ENCODE measurements around the gene GALNTL6. TPM values are rescaled to one million over a fixed set of nuclear protein-coding genes. Genes with fewer than 3 reads are reported as not detected.

GALNTL6 gene
- total RNA-seq, 2 experiments from 2014 or later, result not detected

GRCh38 chr4:172578712-172579111 is 765.5 kb downstream of the GALNTL6 start:
- Mint-ChIP-seq H3K27ac (no peak overlapping the region), H3K27me3 (no peaks in the 10 kb centered on the region), H3K4me3 (no peak overlapping the region), H3K9me3 (no peaks in the 10 kb centered on the region), H3K4me1 (peaks cover 3% of the 10 kb centered on the region), H3K36me3 (no peaks in the 10 kb centered on the region)
- no peak for DNase-seq

- Mint-ChIP-seq H3K9me3 (no peaks in the 10 kb centered on the region), H3K36me3 (no peaks in the 10 kb centered on the region), H3K27me3 (no peaks in the 10 kb centered on the region), H3K4me1 (no peaks in the 10 kb centered on the region), H3K27ac (no peak overlapping the region), H3K4me3 (no peak overlapping the region)
- DNase-seq, result no peak
These were observed 771.6 kb downstream of the GALNTL6 start for GRCh38 chr4:172584816-172585215.

- Mint-ChIP-seq H3K27me3 (no peaks in the 10 kb centered on the region), H3K4me3 (no peak overlapping the region), H3K36me3 (no peaks in the 10 kb centered on the region), H3K27ac (no peak overlapping the region), H3K4me1 (no peaks in the 10 kb centered on the region), H3K9me3 (no peaks in the 10 kb centered on the region)
- no peak for DNase-seq
These were observed 783.0 kb downstream of the GALNTL6 start for GRCh38 chr4:172596206-172596605.

GRCh38 chr4:172599554-172599953 is 786.4 kb downstream of the GALNTL6 start:
- Mint-ChIP-seq H3K4me1 (no peaks in the 10 kb centered on the region), H3K27me3 (no peaks in the 10 kb centered on the region)

GRCh38 chr4:172601195-172601594 is 788.0 kb downstream of the GALNTL6 start:
- H3K4me3 Mint-ChIP-seq, result no peak overlapping the region
- no peaks in the 10 kb centered on the region for H3K36me3 Mint-ChIP-seq
- H3K27me3 Mint-ChIP-seq, result no peaks in the 10 kb centered on the region
- no peaks in the 10 kb centered on the region for H3K9me3 Mint-ChIP-seq
- H3K4me1 Mint-ChIP-seq, result no peaks in the 10 kb centered on the region
- no peak for DNase-seq
- no peak overlapping the region for H3K27ac Mint-ChIP-seq

More at GRCh38 chr4:172599554-172599953, 786.4 kb downstream of the GALNTL6 start:
- DNase-seq, result no peak
- H3K36me3 Mint-ChIP-seq, result no peaks in the 10 kb centered on the region
- no peaks in the 10 kb centered on the region for H3K9me3 Mint-ChIP-seq
- no peak overlapping the region for H3K4me3 Mint-ChIP-seq
- H3K27ac Mint-ChIP-seq, result no peak overlapping the region

GRCh38 chr4:172619218-172619617 is 806.0 kb downstream of the GALNTL6 start:
- H3K4me3 Mint-ChIP-seq, result no peak overlapping the region
- no peaks in the 10 kb centered on the region for H3K9me3 Mint-ChIP-seq
- no peaks in the 10 kb centered on the region for H3K27me3 Mint-ChIP-seq
- no peaks in the 10 kb centered on the region for H3K36me3 Mint-ChIP-seq
- H3K27ac Mint-ChIP-seq, result no peak overlapping the region
- no peaks in the 10 kb centered on the region for H3K4me1 Mint-ChIP-seq
- DNase-seq, result no peak

GRCh38 chr4:172619798-172620197 is 806.6 kb downstream of the GALNTL6 start:
- Mint-ChIP-seq H3K27ac (no peak overlapping the region), H3K27me3 (no peaks in the 10 kb centered on the region), H3K4me1 (no peaks in the 10 kb centered on the region), H3K36me3 (no peaks in the 10 kb centered on the region), H3K9me3 (no peaks in the 10 kb centered on the region), H3K4me3 (no peak overlapping the region)
- DNase-seq, result no peak

GRCh38 chr4:172628263-172628662 is 815.1 kb downstream of the GALNTL6 start:
- H3K27me3 Mint-ChIP-seq, result no peaks in the 10 kb centered on the region
- H3K36me3 Mint-ChIP-seq, result no peaks in the 10 kb centered on the region
- peaks cover 6% of the 10 kb centered on the region for H3K9me3 Mint-ChIP-seq
- DNase-seq, result no peak
- H3K27ac Mint-ChIP-seq, result no peak overlapping the region
- no peak overlapping the region for H3K4me3 Mint-ChIP-seq
- H3K4me1 Mint-ChIP-seq, result no peaks in the 10 kb centered on the region

- no peak for DNase-seq
- Mint-ChIP-seq H3K4me1 (no peaks in the 10 kb centered on the region), H3K27ac (no peak overlapping the region), H3K4me3 (no peak overlapping the region), H3K9me3 (peaks cover 3% of the 10 kb centered on the region), H3K27me3 (no peaks in the 10 kb centered on the region), H3K36me3 (no peaks in the 10 kb centered on the region)
These were observed 817.1 kb downstream of the GALNTL6 start for GRCh38 chr4:172630280-172630679.

GRCh38 chr4:172631832-172632231 is 818.6 kb downstream of the GALNTL6 start:
- no peak for DNase-seq
- no peaks in the 10 kb centered on the region for H3K4me1 Mint-ChIP-seq
- H3K27me3 Mint-ChIP-seq, result no peaks in the 10 kb centered on the region
- no peaks in the 10 kb centered on the region for H3K36me3 Mint-ChIP-seq
- no peak overlapping the region for H3K4me3 Mint-ChIP-seq
- peaks cover 2% of the 10 kb centered on the region for H3K9me3 Mint-ChIP-seq
- H3K27ac Mint-ChIP-seq, result no peak overlapping the region

- no peaks in the 10 kb centered on the region for H3K4me1 Mint-ChIP-seq
- no peak for DNase-seq
- H3K4me3 Mint-ChIP-seq, result no peak overlapping the region
- no peaks in the 10 kb centered on the region for H3K27me3 Mint-ChIP-seq
- H3K9me3 Mint-ChIP-seq, result peaks cover 2% of the 10 kb centered on the region
- no peak overlapping the region for H3K27ac Mint-ChIP-seq
- H3K36me3 Mint-ChIP-seq, result no peaks in the 10 kb centered on the region
These were observed 835.3 kb downstream of the GALNTL6 start for GRCh38 chr4:172648471-172648870.

- Mint-ChIP-seq H3K27ac (no peak overlapping the region), H3K36me3 (no peaks in the 10 kb centered on the region), H3K4me3 (no peak overlapping the region), H3K27me3 (no peaks in the 10 kb centered on the region), H3K9me3 (peaks cover 2% of the 10 kb centered on the region), H3K4me1 (no peaks in the 10 kb centered on the region)
- no peak for DNase-seq
These were observed 835.9 kb downstream of the GALNTL6 start for GRCh38 chr4:172649143-172649542.

- no peaks in the 10 kb centered on the region for H3K36me3 Mint-ChIP-seq
- H3K27ac Mint-ChIP-seq, result no peak overlapping the region
- H3K4me1 Mint-ChIP-seq, result no peaks in the 10 kb centered on the region
- no peak overlapping the region for H3K4me3 Mint-ChIP-seq
- DNase-seq, result no peak
- no peaks in the 10 kb centered on the region for H3K27me3 Mint-ChIP-seq
- peaks cover 2% of the 10 kb centered on the region for H3K9me3 Mint-ChIP-seq
These were observed 837.7 kb downstream of the GALNTL6 start for GRCh38 chr4:172650758-172651530.

- H3K4me1 Mint-ChIP-seq, result no peaks in the 10 kb centered on the region
- no peak overlapping the region for H3K27ac Mint-ChIP-seq
- peaks cover 2% of the 10 kb centered on the region for H3K9me3 Mint-ChIP-seq
- no peak for DNase-seq
- H3K36me3 Mint-ChIP-seq, result no peaks in the 10 kb centered on the region
- no peak overlapping the region for H3K4me3 Mint-ChIP-seq
- no peaks in the 10 kb centered on the region for H3K27me3 Mint-ChIP-seq
These were observed 838.8 kb downstream of the GALNTL6 start for GRCh38 chr4:172651961-172652360.

- no peaks in the 10 kb centered on the region for H3K36me3 Mint-ChIP-seq
- no peaks in the 10 kb centered on the region for H3K4me1 Mint-ChIP-seq
- no peak overlapping the region for H3K4me3 Mint-ChIP-seq
- DNase-seq, result no peak
- no peaks in the 10 kb centered on the region for H3K27me3 Mint-ChIP-seq
- H3K9me3 Mint-ChIP-seq, result peaks cover 2% of the 10 kb centered on the region
- no peak overlapping the region for H3K27ac Mint-ChIP-seq
These were observed 839.2 kb downstream of the GALNTL6 start for GRCh38 chr4:172652369-172652768.

- H3K27ac Mint-ChIP-seq, result no peak overlapping the region
- DNase-seq, result no peak
- H3K4me3 Mint-ChIP-seq, result no peak overlapping the region
- no peaks in the 10 kb centered on the region for H3K27me3 Mint-ChIP-seq
- H3K9me3 Mint-ChIP-seq, result peaks cover under 1% of the 10 kb centered on the region
- H3K36me3 Mint-ChIP-seq, result no peaks in the 10 kb centered on the region
- H3K4me1 Mint-ChIP-seq, result no peaks in the 10 kb centered on the region
These were observed 840.5 kb downstream of the GALNTL6 start for GRCh38 chr4:172653676-172654075.
